DLD1 (cell line): ENCODE data around the gene SYPL2.

Experiments used
- in situ Hi-C: cut with HindIII; loops from 2 replicates; pipeline ENCODE4 v1.10.0; 2017; ENCODE audit warnings: low sequenced_read_pairs

The SYPL2 gene

GRCh38 chr1:109490934-109491302 lies 24.6 kb downstream of the SYPL2 start:
- in situ Hi-C loops: no loop called here

GRCh38 chr1:109491372-109491771 lies 25.0 kb downstream of the SYPL2 start:
- in situ Hi-C loops: no loop called here

- in situ Hi-C loops: no loop called here
These were observed 26.4 kb downstream of the SYPL2 start for GRCh38 chr1:109492779-109493178.

- in situ Hi-C loops: no loop called here
These were observed 26.9 kb downstream of the SYPL2 start for GRCh38 chr1:109493227-109493626.

GRCh38 chr1:109493805-109494539 lies 27.6 kb downstream of the SYPL2 start, which contains the start of gene CYB561D1:
CYB561D1 (plus strand) TSS chr1:109494094; CDS start chr1:109494140, 46 bp downstream.
- in situ Hi-C loops: no loop called here

- in situ Hi-C loops: loop anchor here (5.0 kb wide), 1 partner anchor 42 kb away; the partner anchor contains the start of gene GPR61
These were observed 29.4 kb downstream of the SYPL2 start for GRCh38 chr1:109495738-109496137.

GRCh38 chr1:109497449-109498160 lies 31.3 kb downstream of the SYPL2 start:
- in situ Hi-C loops: loop anchor here (5.0 kb wide), 1 partner anchor 40 kb away; the partner anchor contains the start of gene GPR61

- in situ Hi-C loops: loop anchor here (5.0 kb wide), 1 partner anchor 39 kb away; the partner anchor contains the start of gene GPR61
These were observed 31.9 kb downstream of the SYPL2 start for GRCh38 chr1:109498161-109498801.

GRCh38 chr1:109499081-109499480 lies 32.7 kb downstream of the SYPL2 start:
- in situ Hi-C loops: loop anchor here (5.0 kb wide), 1 partner anchor 38 kb away; the partner anchor contains the start of gene GPR61

- in situ Hi-C loops: loop anchor here (5.0 kb wide), 1 partner anchor 37 kb away; the partner anchor contains the start of gene GPR61
These were observed 33.6 kb downstream of the SYPL2 start for GRCh38 chr1:109499661-109500536.

- in situ Hi-C loops: no loop called here
These were observed 34.6 kb downstream of the SYPL2 start for GRCh38 chr1:109500941-109501381.

GRCh38 chr1:109501644-109502363 lies 35.5 kb downstream of the SYPL2 start:
- in situ Hi-C loops: no loop called here

- in situ Hi-C loops: no loop called here
These were observed 36.1 kb downstream of the SYPL2 start for GRCh38 chr1:109502364-109502851.

- in situ Hi-C loops: no loop called here
These were observed 37.6 kb downstream of the SYPL2 start for GRCh38 chr1:109503935-109504334.

GRCh38 chr1:109504974-109505373 lies 38.6 kb downstream of the SYPL2 start:
- in situ Hi-C loops: no loop called here

GRCh38 chr1:109508001-109508872 lies 41.9 kb downstream of the SYPL2 start:
- in situ Hi-C loops: no loop called here

- in situ Hi-C loops: no loop called here
These were observed 42.5 kb downstream of the SYPL2 start for GRCh38 chr1:109508873-109509175.

- in situ Hi-C loops: no loop called here
These were observed 43.1 kb downstream of the SYPL2 start, which contains the start of gene AMIGO1 for GRCh38 chr1:109509176-109510134. AMIGO1 (minus strand) TSS chr1:109509727; CDS start chr1:109508912, 815 bp downstream.
